Epithelial cell of proximal tubule (primary cell): ENCODE results near the gene ZNF397. TPM values are rescaled to one million over a fixed set of nuclear protein-coding genes. Genes with fewer than 3 reads are reported as not detected.
A peak's percentile ranks its signal among the peaks of the same experiment; 100 is the strongest.

Experiments used
- DNase-seq: peaks from one replicate; pipeline ENCODE4 v3.0.0-alpha.2; 2011; ENCODE audit warnings: low read depth
- H3K4me3 ChIP-seq: 2 replicates; pipeline ENCODE4 v1.5.1; 2011; ENCODE audit warnings: low read depth, mild to moderate bottlenecking, low read length
- total RNA-seq: library from RNA; depleted of rRNA; stranded (reverse); fragments of >200 nt; gene quantifications from 2 replicates; pipeline ENCODE4 v1.2.3, GENCODE V29; 2015
- TF ChIP-seq, protein P1 (sequence below): conservative IDR thresholded peaks from 2 replicates; pipeline ENCODE4 v1.5.1; 2012; ENCODE audit warnings: low read depth, mild to moderate bottlenecking, low read length

Gene ZNF397
- total RNA-seq, 1 donor from 2014 or later: 7.0 TPM

GRCh38 chr18:35289727-35290093, 48.9 kb downstream of the ZNF397 start:
- peak overlapping the region; percentile 99 for H3K4me3 ChIP-seq
- TF ChIP-seq, protein P1, sequence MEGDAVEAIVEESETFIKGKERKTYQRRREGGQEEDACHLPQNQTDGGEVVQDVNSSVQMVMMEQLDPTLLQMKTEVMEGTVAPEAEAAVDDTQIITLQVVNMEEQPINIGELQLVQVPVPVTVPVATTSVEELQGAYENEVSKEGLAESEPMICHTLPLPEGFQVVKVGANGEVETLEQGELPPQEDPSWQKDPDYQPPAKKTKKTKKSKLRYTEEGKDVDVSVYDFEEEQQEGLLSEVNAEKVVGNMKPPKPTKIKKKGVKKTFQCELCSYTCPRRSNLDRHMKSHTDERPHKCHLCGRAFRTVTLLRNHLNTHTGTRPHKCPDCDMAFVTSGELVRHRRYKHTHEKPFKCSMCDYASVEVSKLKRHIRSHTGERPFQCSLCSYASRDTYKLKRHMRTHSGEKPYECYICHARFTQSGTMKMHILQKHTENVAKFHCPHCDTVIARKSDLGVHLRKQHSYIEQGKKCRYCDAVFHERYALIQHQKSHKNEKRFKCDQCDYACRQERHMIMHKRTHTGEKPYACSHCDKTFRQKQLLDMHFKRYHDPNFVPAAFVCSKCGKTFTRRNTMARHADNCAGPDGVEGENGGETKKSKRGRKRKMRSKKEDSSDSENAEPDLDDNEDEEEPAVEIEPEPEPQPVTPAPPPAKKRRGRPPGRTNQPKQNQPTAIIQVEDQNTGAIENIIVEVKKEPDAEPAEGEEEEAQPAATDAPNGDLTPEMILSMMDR: no peak
- no peak for DNase-seq

DNA sequence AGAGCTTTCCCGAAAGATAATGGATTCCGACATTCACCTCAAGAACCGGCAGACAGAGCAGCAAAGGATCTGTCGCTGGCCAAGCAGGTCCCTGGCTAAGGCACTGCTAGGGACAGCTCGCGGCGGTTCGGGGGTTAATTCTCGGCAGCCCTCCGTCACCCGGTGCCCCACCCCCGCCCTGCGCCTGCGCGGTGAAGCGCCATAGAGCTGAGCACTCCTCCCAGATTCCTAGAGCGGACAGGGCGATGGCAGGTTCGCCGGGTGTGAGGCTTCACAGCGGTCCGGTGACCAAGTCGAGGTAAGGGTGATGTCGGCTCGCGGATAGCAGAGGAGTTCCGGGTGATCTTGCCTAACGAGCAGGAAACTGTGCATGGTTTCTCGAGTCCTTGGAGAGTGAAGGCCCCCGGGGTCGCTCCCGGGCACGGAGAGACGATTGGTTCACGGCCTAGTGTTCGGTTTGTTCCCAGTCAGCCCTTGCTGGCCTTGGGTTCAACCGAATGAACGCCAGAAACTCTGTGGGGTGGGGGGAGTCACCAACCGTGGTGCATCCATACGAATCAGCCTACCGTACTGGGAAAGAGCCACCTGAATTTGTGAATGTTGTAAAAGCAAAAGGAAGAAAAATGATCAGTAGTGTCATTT, 49.4 kb downstream of the ZNF397 start, which contains the start of gene ZSCAN30:
TSS of gene ZSCAN30 (minus strand) at position 136 of the 642 bp plus-strand sequence. CDS start 25,877 bp downstream, outside the sequence.
- TF ChIP-seq, protein P1: no peak
- peak; percentile 60 for DNase-seq
- H3K4me3 ChIP-seq: peak within 1 kb of the TSS; percentile 99

DNA sequence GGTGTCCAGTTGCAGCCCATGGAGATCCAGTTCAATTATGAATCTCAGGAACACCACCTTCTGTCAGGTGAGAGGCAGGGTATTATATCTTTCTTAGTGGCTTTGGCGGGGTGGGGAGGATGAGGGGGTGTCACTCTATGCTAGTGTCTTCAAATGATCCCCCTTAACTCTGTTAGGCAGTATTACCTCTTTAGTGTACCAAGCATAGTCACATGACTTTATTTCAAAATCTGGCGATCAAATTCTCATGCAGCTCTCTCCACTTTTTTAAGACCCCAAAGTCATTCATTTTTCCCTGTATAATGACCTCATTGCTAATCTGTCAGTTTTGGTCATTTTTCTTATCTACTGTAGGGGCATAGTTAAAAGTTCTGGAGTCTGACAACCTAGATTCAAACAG, 50.3 kb downstream of the ZNF397 start:
- TF ChIP-seq, protein P1: no peak

GRCh38 chr18:35296060-35296459, 55.2 kb downstream of the ZNF397 start:
- no peak overlapping the region for H3K4me3 ChIP-seq
- TF ChIP-seq, protein P1: no peak
- no peak for DNase-seq

More for the DNA sequence above, 50.3 kb downstream of the ZNF397 start:
- peak overlapping the region; percentile 99 for H3K4me3 ChIP-seq
- no peak for DNase-seq

DNA sequence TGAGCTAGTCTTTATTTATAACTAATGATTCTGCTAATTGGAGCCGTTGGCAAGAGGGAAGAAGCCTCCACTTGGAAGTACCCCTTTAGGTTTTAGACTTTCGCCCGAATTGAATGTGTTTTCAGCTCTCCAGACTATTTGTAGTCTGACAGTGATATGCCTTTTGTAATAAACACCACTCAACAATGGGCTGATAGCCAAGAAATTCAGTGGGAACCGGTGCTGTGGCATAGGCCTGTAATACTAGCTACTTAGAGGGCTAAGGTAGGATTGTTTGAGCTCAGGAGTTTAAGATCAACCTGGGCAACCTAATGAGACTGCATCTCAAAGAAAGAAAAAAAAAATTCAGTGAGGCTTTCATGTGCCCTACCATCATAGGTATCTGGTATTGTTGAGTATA, 62.8 kb downstream of the ZNF397 start:
- no peak for DNase-seq
- no peak overlapping the region for H3K4me3 ChIP-seq
- TF ChIP-seq, protein P1: no peak

DNA sequence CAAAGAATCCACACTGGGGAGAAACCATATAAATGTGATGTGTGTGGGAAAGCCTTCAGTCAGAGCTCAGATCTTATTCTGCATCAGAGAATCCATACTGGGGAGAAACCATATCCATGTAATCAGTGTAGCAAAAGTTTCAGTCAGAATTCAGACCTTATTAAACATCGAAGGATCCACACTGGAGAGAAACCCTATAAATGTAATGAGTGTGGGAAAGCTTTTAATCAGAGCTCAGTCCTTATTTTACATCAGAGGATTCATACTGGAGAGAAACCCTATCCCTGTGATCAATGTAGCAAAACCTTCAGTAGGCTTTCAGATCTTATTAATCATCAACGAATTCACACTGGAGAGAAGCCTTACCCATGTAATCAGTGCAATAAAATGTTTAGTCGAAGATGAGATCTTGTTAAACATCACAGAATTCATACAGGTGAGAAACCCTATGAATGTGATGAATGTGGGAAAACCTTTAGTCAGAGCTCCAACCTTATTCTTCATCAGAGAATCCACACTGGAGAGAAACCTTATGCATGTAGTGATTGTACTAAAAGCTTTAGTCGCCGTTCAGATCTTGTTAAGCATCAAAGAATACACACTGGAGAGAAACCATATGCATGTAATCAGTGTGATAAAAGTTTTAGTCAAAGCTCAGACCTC, 65.9 kb downstream of the ZNF397 start:
- DNase-seq: no peak
- no peak overlapping the region for H3K4me3 ChIP-seq
- TF ChIP-seq, protein P1: no peak

Other genes starting within 250 kb of the ZNF397 start
- gene MAPRE2, start 199.6 kb upstream of the ZNF397 start, total RNA-seq: 13.2 and 14.8 TPM in 2 replicates
- gene ZSCAN30, start 49.2 kb downstream of the ZNF397 start, total RNA-seq: 5.1 TPM in 2 replicates
- gene ZNF24, start 103.4 kb downstream of the ZNF397 start, total RNA-seq: 24.0 and 24.7 TPM in 2 replicates
- 0.29 and 0.87 TPM in 2 replicates for gene ZNF396, start 136.3 kb downstream of the ZNF397 start, total RNA-seq